ENCODE data around the gene ANXA5.

DNA sequence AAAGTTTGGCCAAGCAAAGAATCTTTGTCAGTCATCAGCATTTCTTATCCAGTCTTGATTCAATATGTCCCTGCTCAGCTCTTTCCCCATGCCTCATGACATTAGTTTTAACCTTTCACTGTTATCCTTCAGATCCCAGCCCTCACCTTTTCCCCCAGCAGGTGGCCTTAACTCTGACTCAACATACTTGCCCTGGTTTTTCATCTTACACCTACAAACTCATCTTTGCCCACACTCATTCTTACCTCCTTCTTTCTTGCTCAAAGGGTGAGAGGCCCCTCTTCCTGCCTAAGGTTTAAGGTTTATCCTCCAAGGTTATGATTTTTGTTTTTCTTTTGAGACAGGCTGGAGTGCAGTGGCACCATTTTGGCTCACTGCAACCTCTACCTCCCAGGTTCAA, 10.6 kb upstream of the ANXA5 start:
- TF ChIP-seq CTCF (IDR thresholded peaks at IDR 0.05; ENCODE audit: insufficient read depth, low read depth, low read length) (no peak), EZH2 (IDR thresholded peaks at IDR 0.05; ENCODE audit: insufficient read depth, low read length) (no peak)
